ENCODE data around the gene GPR82. TPM values are rescaled to one million over a fixed set of nuclear protein-coding genes. Genes with fewer than 3 reads are reported as not detected.
A peak's percentile ranks its signal among the peaks of the same experiment; 100 is the strongest.

GPR82 gene
- total and polyA plus RNA-seq, 2 donors (not counting 1 experiment from before 2014, with no cell fraction given) = not detected

DNA sequence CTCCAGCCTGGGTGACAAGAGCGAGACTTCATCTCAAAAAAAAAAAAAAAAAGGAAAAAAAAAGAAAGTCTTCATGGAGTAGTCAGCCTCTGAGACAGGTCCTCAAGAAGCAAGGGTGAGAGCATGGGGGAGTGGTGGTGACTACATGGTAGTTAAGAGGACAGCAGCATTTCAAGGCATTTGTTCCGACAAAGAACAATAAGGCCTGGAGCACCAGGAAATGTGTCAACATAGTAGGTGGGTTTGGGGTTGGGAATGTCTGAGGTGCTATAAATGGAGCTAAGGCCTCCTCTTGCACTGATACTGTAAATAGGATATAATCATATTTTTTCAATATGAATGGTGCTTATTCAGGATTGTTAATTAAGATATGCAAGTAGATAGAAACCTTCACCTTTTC lies 34.4 kb downstream of the GPR82 start:
- no peak overlapping the region for H3K27ac ChIP-seq (ENCODE audit: low read length in 2 of 2)
- H3K36me3 ChIP-seq (replicated peaks in 1 of 2; ENCODE audit: control extremely low read depth in 1 of 2, control insufficient read depth in 1 of 2, extremely low read depth in 1 of 2, insufficient read depth in 2 of 2, low read length in 1 of 2) = no peaks in the 10 kb centered on the region
- H3K9ac ChIP-seq (ENCODE audit: low read length) = no peak overlapping the region
- ATAC-seq (ENCODE audit: low read depth) = no peak
- Mint-ChIP-seq H3K9me3 (ENCODE audit: insufficient read depth) (no peaks in the 10 kb centered on the region), H3K4me3 (no peak overlapping the region), H3K4me1 (peaks cover 3% of the 10 kb centered on the region), H3K27ac (no peak overlapping the region), H3K27me3 (no peaks in the 10 kb centered on the region)
- WGBS (ENCODE audit: insufficient coverage) = no CpG with 5 or more reads among the region's 2 CpGs
- H3K27me3 ChIP-seq (replicated peaks in 1 of 4; ENCODE audit: control extremely low read depth in 1 of 4, control insufficient read depth in 3 of 4, insufficient read depth in 4 of 4, low read length in 3 of 4) = no peaks in the 10 kb centered on the region
- H3K4me3 ChIP-seq (ENCODE audit: control extremely low read depth in 1 of 5, extremely low read depth in 1 of 5, insufficient read depth in 1 of 5, low read depth in 2 of 5, low read length in 4 of 5) = no peak overlapping the region
- H3K9me3 ChIP-seq (ENCODE audit: control extremely low read depth in 1 of 3, control insufficient read depth in 2 of 3, insufficient read depth in 1 of 3, low read length in 2 of 3) = no peaks in the 10 kb centered on the region
- intact Hi-C loops (cut with micrococcal nuclease) = no loop called here
- no peak overlapping the region for H2AFZ ChIP-seq (ENCODE audit: insufficient read depth, low read depth, low read length, poor library complexity, severe bottlenecking)
- no peaks in the 10 kb centered on the region for H3K79me2 ChIP-seq (ENCODE audit: control insufficient read depth, insufficient read depth, low read length)
- H3K4me2 ChIP-seq (replicated peaks; ENCODE audit: low read depth, low read length, poor library complexity, severe bottlenecking) = no peak overlapping the region
- no peak for TF ChIP-seq EZH2 (IDR thresholded peaks at IDR 0.05; ENCODE audit: borderline replicate concordance, insufficient read depth, low read depth, low read length, poor library complexity, severe bottlenecking)
- TF ChIP-seq, protein P1, sequence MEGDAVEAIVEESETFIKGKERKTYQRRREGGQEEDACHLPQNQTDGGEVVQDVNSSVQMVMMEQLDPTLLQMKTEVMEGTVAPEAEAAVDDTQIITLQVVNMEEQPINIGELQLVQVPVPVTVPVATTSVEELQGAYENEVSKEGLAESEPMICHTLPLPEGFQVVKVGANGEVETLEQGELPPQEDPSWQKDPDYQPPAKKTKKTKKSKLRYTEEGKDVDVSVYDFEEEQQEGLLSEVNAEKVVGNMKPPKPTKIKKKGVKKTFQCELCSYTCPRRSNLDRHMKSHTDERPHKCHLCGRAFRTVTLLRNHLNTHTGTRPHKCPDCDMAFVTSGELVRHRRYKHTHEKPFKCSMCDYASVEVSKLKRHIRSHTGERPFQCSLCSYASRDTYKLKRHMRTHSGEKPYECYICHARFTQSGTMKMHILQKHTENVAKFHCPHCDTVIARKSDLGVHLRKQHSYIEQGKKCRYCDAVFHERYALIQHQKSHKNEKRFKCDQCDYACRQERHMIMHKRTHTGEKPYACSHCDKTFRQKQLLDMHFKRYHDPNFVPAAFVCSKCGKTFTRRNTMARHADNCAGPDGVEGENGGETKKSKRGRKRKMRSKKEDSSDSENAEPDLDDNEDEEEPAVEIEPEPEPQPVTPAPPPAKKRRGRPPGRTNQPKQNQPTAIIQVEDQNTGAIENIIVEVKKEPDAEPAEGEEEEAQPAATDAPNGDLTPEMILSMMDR (IDR thresholded peaks at IDR 0.05) = no peak
- ChIA-PET POLR2A (no interaction called here), CTCF (interaction anchor here (0.7 to 3.7 kb wide), 3 partner anchors 9 to 235 kb away, joined by 3 to 42 read pairs (median 9); no protein-coding TSS in a partner anchor)
- no peaks in the 10 kb centered on the region for H4K20me1 ChIP-seq (ENCODE audit: control insufficient read depth, insufficient read depth, low read length, poor library complexity, severe bottlenecking)
- DNase-seq = no peak
- no peaks in the 10 kb centered on the region for H3K4me1 ChIP-seq (ENCODE audit: control insufficient read depth in 2 of 2, insufficient read depth in 2 of 2, low read length in 2 of 2)

DNA sequence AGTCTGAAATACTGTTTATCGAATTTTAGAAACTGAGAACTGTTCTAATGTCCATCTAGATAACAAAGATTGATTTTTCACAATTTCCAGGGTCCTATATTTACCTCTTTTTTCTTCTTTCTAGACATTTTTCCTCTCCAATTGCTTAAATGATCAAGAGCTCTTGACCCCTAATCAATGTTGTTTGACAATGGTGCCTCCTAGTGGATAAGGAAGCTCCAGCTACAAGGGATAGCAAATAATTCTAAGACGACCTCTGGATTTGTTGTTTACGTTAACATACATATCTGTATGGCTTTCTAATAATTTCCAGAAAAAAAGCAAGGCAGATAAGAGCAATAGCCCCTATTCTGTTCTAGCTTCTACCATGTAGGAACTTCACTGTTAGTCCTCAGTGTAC lies 35.8 kb downstream of the GPR82 start:
- no peak for ATAC-seq (ENCODE audit: low read depth)
- no peak overlapping the region for H3K27ac Mint-ChIP-seq
- intact Hi-C loops (cut with micrococcal nuclease) = loop anchor here (1.0 kb wide), 1 partner anchor 202 kb away; no protein-coding TSS in a partner anchor
- H3K4me1 ChIP-seq (ENCODE audit: control insufficient read depth in 2 of 2, insufficient read depth in 2 of 2, low read length in 2 of 2) = no peaks in the 10 kb centered on the region
- H3K36me3 ChIP-seq (replicated peaks in 1 of 2; ENCODE audit: control extremely low read depth in 1 of 2, control insufficient read depth in 1 of 2, extremely low read depth in 1 of 2, insufficient read depth in 2 of 2, low read length in 1 of 2) = no peaks in the 10 kb centered on the region
- ChIA-PET POLR2A (interaction anchor here (0.6 kb wide), 2 partner anchors 293 to 430 kb away, joined by 7 to 12 read pairs; no protein-coding TSS in a partner anchor), CTCF (interaction anchor here (0.7 to 3.7 kb wide), 17 partner anchors 8 to 1797 kb away, joined by 3 to 42 read pairs (median 3); no protein-coding TSS in a partner anchor)
- no peaks in the 10 kb centered on the region for H4K20me1 ChIP-seq (ENCODE audit: control insufficient read depth, insufficient read depth, low read length, poor library complexity, severe bottlenecking)
- H3K4me1 Mint-ChIP-seq = peaks cover 3% of the 10 kb centered on the region
- no CpG with 5 or more reads among the region's 3 CpGs for WGBS (ENCODE audit: insufficient coverage)
- no peak overlapping the region for H3K4me3 Mint-ChIP-seq
- H3K27me3 ChIP-seq (replicated peaks in 1 of 4; ENCODE audit: control extremely low read depth in 1 of 4, control insufficient read depth in 3 of 4, insufficient read depth in 4 of 4, low read length in 3 of 4) = no peaks in the 10 kb centered on the region
- TF ChIP-seq EZH2 (IDR thresholded peaks at IDR 0.05; ENCODE audit: borderline replicate concordance, insufficient read depth, low read depth, low read length, poor library complexity, severe bottlenecking) = no peak
- TF ChIP-seq, protein P1 (IDR thresholded peaks at IDR 0.05) = peak; percentile 64
- H3K4me3 ChIP-seq (ENCODE audit: control extremely low read depth in 1 of 5, extremely low read depth in 1 of 5, insufficient read depth in 1 of 5, low read depth in 2 of 5, low read length in 4 of 5) = no peak overlapping the region
- no peaks in the 10 kb centered on the region for H3K79me2 ChIP-seq (ENCODE audit: control insufficient read depth, insufficient read depth, low read length)
- no peaks in the 10 kb centered on the region for H3K9me3 Mint-ChIP-seq (ENCODE audit: insufficient read depth)
- no peaks in the 10 kb centered on the region for H3K9me3 ChIP-seq (ENCODE audit: control extremely low read depth in 1 of 3, control insufficient read depth in 2 of 3, insufficient read depth in 1 of 3, low read length in 2 of 3)
- no peak overlapping the region for H3K9ac ChIP-seq (ENCODE audit: low read length)
- H2AFZ ChIP-seq (ENCODE audit: insufficient read depth, low read depth, low read length, poor library complexity, severe bottlenecking) = no peak overlapping the region
- no peaks in the 10 kb centered on the region for H3K27me3 Mint-ChIP-seq
- no peak overlapping the region for H3K4me2 ChIP-seq (replicated peaks; ENCODE audit: low read depth, low read length, poor library complexity, severe bottlenecking)
- H3K27ac ChIP-seq (ENCODE audit: low read length in 2 of 2) = no peak overlapping the region
- DNase-seq = peak; percentile 55

Data from B cell (primary cell).